ENCODE data around the gene RELA. TPM values are rescaled to one million over a fixed set of nuclear protein-coding genes. Genes with fewer than 3 reads are reported as not detected.

Gene RELA
- total RNA-seq, 1 donor from 2014 or later, result 68.9 TPM

GRCh38 chr11:65663639-65664200, 1.0 kb upstream of the RELA start:
- peak overlapping the region; percentile 85 for H3K4me3 Mint-ChIP-seq (ENCODE audit: unreplicated experiment)
- no peaks in the 10 kb centered on the region for H3K9me3 ChIP-seq (ENCODE audit: insufficient read depth, low read depth, low read length)
- peak overlapping the region; percentile 95 for H3K9ac ChIP-seq (ENCODE audit: low read length)
- peak overlapping the region; percentile 94 for H3K27ac ChIP-seq (ENCODE audit: low read depth, low read length)
- no peak for FAIRE-seq
- H3K36me3 ChIP-seq (ENCODE audit: insufficient read depth, low read length), result peaks cover 18% of the 10 kb centered on the region
- H3K27ac Mint-ChIP-seq (ENCODE audit: unreplicated experiment), result peak overlapping the region; percentile 72
- H3K36me3 Mint-ChIP-seq (ENCODE audit: low read depth, unreplicated experiment), result peaks cover 15% of the 10 kb centered on the region
- TF ChIP-seq EZH2 (IDR thresholded peaks at IDR 0.05; ENCODE audit: insufficient read depth, low read length) (no peak), CTCF (IDR thresholded peaks at IDR 0.05; ENCODE audit: insufficient read depth, low read depth, low read length) (no peak)
- H3K27me3 Mint-ChIP-seq (ENCODE audit: low read depth, unreplicated experiment), result no peaks in the 10 kb centered on the region
- H3K4me2 ChIP-seq (ENCODE audit: low read length), result peak overlapping the region; percentile 91
- peaks cover 17% of the 10 kb centered on the region for H3K4me1 ChIP-seq (ENCODE audit: insufficient read depth, low read length)
- no peaks in the 10 kb centered on the region for H3K27me3 ChIP-seq (ENCODE audit: insufficient read depth, low read length)
- peak; percentile 29 for DNase-seq (ENCODE audit: low read depth)
- H3K79me2 ChIP-seq (ENCODE audit: insufficient read depth, low read length), result peaks cover 35% of the 10 kb centered on the region
- H3K9me3 Mint-ChIP-seq (ENCODE audit: unreplicated experiment), result no peaks in the 10 kb centered on the region
- H2AFZ ChIP-seq (ENCODE audit: low read depth, low read length), result peak overlapping the region; percentile 88
- peaks cover 27% of the 10 kb centered on the region for H4K20me1 ChIP-seq (ENCODE audit: insufficient read depth, low read length)
- H3K4me1 Mint-ChIP-seq (ENCODE audit: low read depth, unreplicated experiment), result peaks cover 8% of the 10 kb centered on the region
- H3K4me3 ChIP-seq (ENCODE audit: insufficient read depth, low read depth, low read length), result peak overlapping the region; percentile 82

- no peaks in the 10 kb centered on the region for H3K27me3 Mint-ChIP-seq (ENCODE audit: low read depth, unreplicated experiment)
- TF ChIP-seq EZH2 (IDR thresholded peaks at IDR 0.05; ENCODE audit: insufficient read depth, low read length), result no peak
- no peak for TF ChIP-seq CTCF (IDR thresholded peaks at IDR 0.05; ENCODE audit: insufficient read depth, low read depth, low read length)
- H3K4me1 Mint-ChIP-seq (ENCODE audit: low read depth, unreplicated experiment), result peaks cover 8% of the 10 kb centered on the region
- H3K27me3 ChIP-seq (ENCODE audit: insufficient read depth, low read length), result no peaks in the 10 kb centered on the region
- peaks cover 48% of the 10 kb centered on the region for H3K79me2 ChIP-seq (ENCODE audit: insufficient read depth, low read length)
- peaks cover 20% of the 10 kb centered on the region for H3K36me3 Mint-ChIP-seq (ENCODE audit: low read depth, unreplicated experiment)
- peak overlapping the region; percentile 82 for H3K4me3 ChIP-seq (ENCODE audit: insufficient read depth, low read depth, low read length)
- DNase-seq (ENCODE audit: low read depth) (no peak), FAIRE-seq (no peak)
- H3K9me3 ChIP-seq (ENCODE audit: insufficient read depth, low read depth, low read length), result no peaks in the 10 kb centered on the region
- H3K27ac Mint-ChIP-seq (ENCODE audit: unreplicated experiment), result peak overlapping the region; percentile 72
- peak overlapping the region; percentile 91 for H3K4me3 Mint-ChIP-seq (ENCODE audit: unreplicated experiment)
- H3K27ac ChIP-seq (ENCODE audit: low read depth, low read length), result peak overlapping the region; percentile 94
- peak overlapping the region; percentile 95 for H3K9ac ChIP-seq (ENCODE audit: low read length)
- H3K4me2 ChIP-seq (ENCODE audit: low read length), result peak overlapping the region; percentile 91
- peak overlapping the region; percentile 55 for H2AFZ ChIP-seq (ENCODE audit: low read depth, low read length)
- H3K9me3 Mint-ChIP-seq (ENCODE audit: unreplicated experiment), result no peaks in the 10 kb centered on the region
- peaks cover 17% of the 10 kb centered on the region for H3K4me1 ChIP-seq (ENCODE audit: insufficient read depth, low read length)
- H3K36me3 ChIP-seq (ENCODE audit: insufficient read depth, low read length), result peaks cover 31% of the 10 kb centered on the region
- peaks cover 39% of the 10 kb centered on the region for H4K20me1 ChIP-seq (ENCODE audit: insufficient read depth, low read length)
Observed at GRCh38 chr11:65662247-65662798, 393 bp downstream of the RELA start.
